Endothelial cell of umbilical vein (primary cell): ENCODE results near the gene FAM135A. TPM values are rescaled to one million over a fixed set of nuclear protein-coding genes. Genes with fewer than 3 reads are reported as not detected.

Source experiments
- BruUV-seq: library from RNA; stranded (reverse); fragments of 400-500 nt; replicated peaks from 2 replicates; lab custom pipeline; 2021; lab: Mats Ljungman, UMichigan
- CTCF ChIA-PET: fragments of 300-600, 350-600 bp; sonication (Branson Sonifier 250); formaldehyde crosslinking; loops from one replicate; lab custom pipeline; 2021; ENCODE audit warnings: antibody characterized with exemption, inconsistent platforms; lab: Charles Lee
- POLR2A ChIA-PET: fragments of 300-600, 350-600 bp; sonication (Branson Sonifier 250); formaldehyde crosslinking; loops from one replicate; lab custom pipeline; 2021; ENCODE audit warnings: antibody characterized with exemption, inconsistent platforms; lab: Charles Lee
- DNase-seq: peaks from one replicate; pipeline ENCODE4 v3.0.0-alpha.2; 2011; ENCODE audit warnings: low read depth, low spot score
- FAIRE-seq: peaks from 2 replicates; lab custom pipeline; 2011; peaks lifted over from hg19 to GRCh38; lab: Jason Lieb, UNC
- H2AFZ ChIP-seq: 2 replicates; pipeline ENCODE4 v1.6.0; 2012; ENCODE audit warnings: low read depth, low read length, control low read depth, inconsistent platforms
- H3K27ac ChIP-seq: 2 replicates; pipeline ENCODE4 v1.5.1; 2011; ENCODE audit warnings: low read depth, mild to moderate bottlenecking, control low read depth, low read length, moderate library complexity; ENCODE audit not compliant: insufficient read depth
- H3K27me3 ChIP-seq, 2 experiments: 2 replicates each; pipeline versions ENCODE4 v1.6.0 to v1.6.1; 2011; ENCODE audit warnings: low read length in 2 of 2, mixed read lengths in 1 of 2; ENCODE audit not compliant: control insufficient read depth in 2 of 2, insufficient read depth in 2 of 2
- H3K36me3 ChIP-seq, 2 experiments: 2 replicates in 1 of 2; 3 replicates in 1 of 2; pipeline ENCODE4 v1.5.1; 2011; ENCODE audit warnings: low read length in 2 of 2, mild to moderate bottlenecking in 1 of 2, moderate library complexity in 1 of 2; ENCODE audit not compliant: control insufficient read depth in 2 of 2, insufficient read depth in 2 of 2; ENCODE audit errors: extremely low read depth in 1 of 2
- H3K4me1 ChIP-seq: 3 replicates; pipeline ENCODE4 v1.5.1; 2011; ENCODE audit warnings: mild to moderate bottlenecking, low read length; ENCODE audit not compliant: control insufficient read depth, insufficient read depth; ENCODE audit errors: extremely low read depth
- H3K4me2 ChIP-seq: 2 replicates; pipeline ENCODE4 v1.6.1; 2011; ENCODE audit warnings: low read length, control low read depth, mixed read lengths; ENCODE audit not compliant: insufficient read depth
- H3K4me3 ChIP-seq, 3 experiments: fragments of 200-600 bp in 1 of 3; sonication (generic), shearing (Covaris generic) in 1 of 3; replicated peaks in 1 of 3; 2 replicates each; pipeline ENCODE4 v1.5.1; 2011 to 2016; ENCODE audit warnings: control low read depth in 3 of 3, low read length in 3 of 3, mild to moderate bottlenecking in 2 of 3, inconsistent platforms in 1 of 3, low read depth in 1 of 3, moderate library complexity in 1 of 3; ENCODE audit not compliant: insufficient read depth in 1 of 3
- H3K79me2 ChIP-seq: 2 replicates; pipeline ENCODE4 v1.6.0; 2012; ENCODE audit warnings: low read length, inconsistent platforms; ENCODE audit not compliant: control insufficient read depth, insufficient read depth
- H3K9ac ChIP-seq: replicated peaks from 2 replicates; pipeline ENCODE3; 2011; ENCODE audit warnings: low read length, control low read depth; ENCODE audit not compliant: insufficient read depth; ENCODE audit errors: extremely low read depth
- H3K9me1 ChIP-seq: replicated peaks from 3 replicates; pipeline ENCODE4 v1.6.0; 2011; ENCODE audit warnings: mild to moderate bottlenecking, low read length; ENCODE audit not compliant: control insufficient read depth, insufficient read depth; ENCODE audit errors: extremely low read depth
- H3K9me3 ChIP-seq: replicated peaks from 2 replicates; pipeline ENCODE4 v1.5.1; 2012; ENCODE audit warnings: low read length, inconsistent platforms; ENCODE audit not compliant: control insufficient read depth, insufficient read depth
- H4K20me1 ChIP-seq: replicated peaks from 2 replicates; pipeline ENCODE3; 2011; ENCODE audit warnings: mild to moderate bottlenecking, low read length; ENCODE audit not compliant: control insufficient read depth, insufficient read depth; ENCODE audit errors: extremely low read depth
- CTCF ChIP-seq, 2 donors: IDR thresholded peaks; 1 replicate in 1 of 2; 2 replicates in 1 of 2; pipeline ENCODE4 v1.5.1; 2011; ENCODE audit warnings: low read length in 2 of 2, mild to moderate bottlenecking in 2 of 2, moderate library complexity in 2 of 2, control low read depth in 1 of 2, inconsistent platforms in 1 of 2, low read depth in 1 of 2; ENCODE audit not compliant: insufficient read depth in 1 of 2; ENCODE audit errors: extremely low read depth in 1 of 2
- FOS ChIP-seq: IDR thresholded peaks from 2 replicates; pipeline ENCODE4 v1.6.1; 2011; ENCODE audit warnings: mild to moderate bottlenecking, low read length, moderate library complexity, borderline replicate concordance; ENCODE audit not compliant: insufficient read depth
- GATA2 ChIP-seq: IDR thresholded peaks from 2 replicates; pipeline ENCODE4 v1.7.0; 2011; ENCODE audit warnings: low read depth, mild to moderate bottlenecking, moderate library complexity, mixed read lengths, low read length; ENCODE audit not compliant: insufficient read length, insufficient read depth
- JUN ChIP-seq: IDR thresholded peaks from 2 replicates; pipeline ENCODE4 v1.6.1; 2011; ENCODE audit warnings: borderline replicate concordance, low read depth; ENCODE audit not compliant: insufficient read length, insufficient read depth
- MAX ChIP-seq: IDR thresholded peaks from 2 replicates; pipeline ENCODE4 v1.6.1; 2011; ENCODE audit not compliant: insufficient read depth, insufficient read length
- POLR2AphosphoS5 ChIP-seq: IDR thresholded peaks from 2 replicates; pipeline ENCODE4 v1.6.1; 2012; ENCODE audit warnings: low read depth, mild to moderate bottlenecking, control low read depth, low read length, moderate library complexity; ENCODE audit not compliant: insufficient read depth
- dilution Hi-C: fragments of 300-500 bp; cut with MboI; formaldehyde crosslinking; loops from one replicate; pipeline ENCODE4 v1.15.0; 2019; ENCODE audit warnings: low sequenced_read_pairs; ENCODE audit not compliant: extremely low pct_ligation_motif_present
- intact Hi-C: fragments of 100-400 bp; cut with micrococcal nuclease; formaldehyde crosslinking; loops from one replicate; pipeline ENCODE4 v1.10.0; 2022
- polyA plus RNA-seq, 4 experiments: library from polyadenylated mRNA; depleted of rRNA in 3 of 4; stranded (reverse) in 3 of 4; unstranded in 1 of 4; fragments of >200 nt; gene quantifications; 2 replicates each; pipeline versions ENCODE4 v1.2.1 to v1.2.3, GENCODE V29; 2011 to 2012; ENCODE audit warnings: missing spikeins in 1 of 4
- total RNA-seq: library from RNA; stranded (reverse); gene quantifications from 2 replicates; pipeline ENCODE4 v1.2.3, GENCODE V29; 2021

Gene FAM135A
- total and polyA plus RNA-seq, 2 donors (not counting 3 experiments of a cell fraction or from before 2014, with no cell fraction given): 3.7 to 9.6 TPM

GRCh38 chr6:70377372-70377771 lies 35.9 kb upstream of the FAM135A start:
- no peak for FAIRE-seq
- H3K9me3 ChIP-seq: no peaks in the 10 kb centered on the region
- H3K79me2 ChIP-seq: no peaks in the 10 kb centered on the region
- no TSS peak for BruUV-seq
- H3K27me3 ChIP-seq: peaks cover 1 to 8% of the 10 kb centered on the region in 2 experiments
- CTCF ChIA-PET: interaction anchor here (1.1 kb wide), 2 partner anchors 14 to 156 kb away, joined by 3 to 4 read pairs; no protein-coding TSS in a partner anchor
- no peaks in the 10 kb centered on the region for H4K20me1 ChIP-seq
- H3K4me1 ChIP-seq: no peaks in the 10 kb centered on the region
- H2AFZ ChIP-seq: no peak overlapping the region
- no peaks in the 10 kb centered on the region for H3K36me3 ChIP-seq
- POLR2A ChIA-PET: interaction anchor here (0.7 kb wide), 1 partner anchor 179 kb away, joined by 7 read pairs; no protein-coding TSS in a partner anchor
- H3K9ac ChIP-seq: no peak overlapping the region
- intact Hi-C loops: loop anchor here (10.0 kb wide), 1 partner anchor 507 kb away; no protein-coding TSS in a partner anchor
- no peaks in the 10 kb centered on the region for H3K9me1 ChIP-seq
- H3K27ac ChIP-seq: no peak overlapping the region
- TF ChIP-seq CTCF (IDR thresholded peaks at IDR 0.05; ENCODE audit: extremely low read depth in 1 of 2, insufficient read depth in 1 of 2, low read depth in 1 of 2, low read length in 2 of 2) (no peak), MAX (no peak), JUN (no peak), FOS (no peak), GATA2 (no peak), POLR2AphosphoS5 (no peak)
- DNase-seq: no peak
- dilution Hi-C loops: no loop called here
- no peak overlapping the region for H3K4me2 ChIP-seq
- H3K4me3 ChIP-seq: no peak overlapping the region
